ENCODE measurements around the gene ADAM29.
"Not testable (repeated sequence)": the region's sequence is repeated elsewhere in the genome, so short reads cannot be mapped to it uniquely, and the experiment has no call there.

ADAM29 gene

GRCh38 chr4:174948826-174949225 lies 30.7 kb downstream of the ADAM29 start:
- DNase-seq: no peak

GRCh38 chr4:174972911-174973310 lies 54.8 kb downstream of the ADAM29 start:
- DNase-seq: no peak

GRCh38 chr4:174973336-174973735 lies 55.2 kb downstream of the ADAM29 start:
- no peak for DNase-seq

- no peak for DNase-seq
Measured at GRCh38 chr4:174983128-174983750, 65.1 kb downstream of the ADAM29 start.

GRCh38 chr4:174983870-174984269 lies 65.7 kb downstream of the ADAM29 start:
- not testable (repeated sequence) for DNase-seq

- no peak for DNase-seq
Measured at GRCh38 chr4:174989791-174990190, 71.6 kb downstream of the ADAM29 start.

DNA sequence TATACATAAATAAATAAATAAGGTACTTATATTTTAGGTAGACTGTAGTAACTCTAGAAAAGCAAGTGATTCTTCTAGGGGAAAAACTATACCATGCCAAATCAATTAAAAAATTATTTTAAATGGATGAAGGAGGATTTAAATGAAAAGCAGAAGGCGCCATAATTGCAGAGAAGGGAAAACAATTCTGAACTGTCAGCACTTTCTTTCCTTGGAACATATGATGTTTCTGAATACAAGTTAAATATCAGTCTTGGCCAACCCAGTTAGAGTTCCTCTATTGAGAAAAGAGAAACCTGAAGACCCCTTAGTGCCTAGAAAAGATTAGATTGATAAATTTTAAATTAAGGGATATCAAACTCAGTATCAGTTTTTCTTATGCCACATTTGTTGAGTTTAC lies 75.8 kb downstream of the ADAM29 start:
- no peak for DNase-seq

DNA sequence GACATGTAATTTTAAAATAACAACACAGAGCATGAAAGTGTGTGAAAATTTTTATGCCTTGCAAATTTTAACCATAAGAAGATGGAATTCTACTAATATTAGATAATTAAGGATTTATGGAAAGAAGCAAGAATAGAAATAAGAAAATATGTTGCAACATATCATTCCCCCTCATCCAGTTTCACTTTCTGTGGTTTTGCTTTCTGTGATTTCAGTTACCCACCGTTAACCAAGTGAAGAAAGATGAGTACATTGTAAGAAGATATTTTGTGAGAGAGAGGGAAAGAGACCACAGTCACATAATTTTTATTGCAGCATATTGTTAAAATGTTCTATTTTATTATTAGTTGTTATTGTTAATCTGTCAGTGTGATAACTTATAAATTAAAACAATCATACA lies 77.9 kb downstream of the ADAM29 start:
- no peak for DNase-seq

- no peak for DNase-seq
Measured at GRCh38 chr4:174999407-174999806, 81.2 kb downstream of the ADAM29 start.

DNA sequence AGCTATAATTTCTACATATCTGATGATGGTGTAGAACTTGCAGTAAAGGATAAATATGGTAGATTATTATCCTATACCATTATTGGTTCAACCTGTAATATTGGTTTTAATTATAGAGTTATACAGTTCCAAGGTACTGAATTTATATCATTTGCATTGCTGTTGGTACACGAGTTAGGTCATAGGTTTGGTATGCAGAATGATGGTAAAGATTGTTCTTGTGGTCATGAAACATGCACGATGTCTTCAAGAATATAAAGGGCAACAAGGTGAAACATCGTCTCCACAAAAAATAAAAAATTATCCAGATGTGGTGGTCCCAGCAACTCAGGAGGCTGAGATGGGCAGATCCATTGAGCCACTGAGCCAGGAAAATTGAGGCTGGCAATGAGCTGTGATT lies 99.6 kb downstream of the ADAM29 start:
- DNase-seq: no peak

DNA sequence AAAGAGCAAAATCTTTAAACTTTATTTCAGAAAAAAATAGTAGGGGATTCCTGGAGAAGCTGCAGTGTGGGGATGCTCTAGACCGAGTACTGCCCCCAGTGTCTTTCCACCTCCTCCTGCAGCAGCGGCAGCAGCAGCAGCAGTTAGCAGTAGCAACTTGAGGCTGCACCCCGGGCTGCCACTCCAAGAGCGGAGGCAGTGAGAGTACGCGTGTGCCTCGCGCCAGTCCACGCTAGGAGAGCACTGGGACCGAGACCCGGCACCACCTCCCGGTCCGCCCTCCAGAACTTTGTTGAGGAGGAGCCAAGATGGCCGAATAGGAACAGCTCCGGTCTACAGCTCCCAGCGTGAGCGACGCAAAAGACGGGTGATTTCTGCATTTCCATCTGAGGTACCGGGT lies 101.3 kb downstream of the ADAM29 start:
- not testable (repeated sequence) for DNase-seq
